Prostate gland (tissue), 2 donors: Measurements from ENCODE around the gene GNE. TPM values are rescaled to one million over a fixed set of nuclear protein-coding genes. Genes with fewer than 3 reads are reported as not detected.

Experiments used
- DNase-seq: peaks from one replicate; pipeline ENCODE4 v3.0.0-alpha.2; 2019; ENCODE audit warnings: low spot score
- H3K27ac ChIP-seq, 2 donors: fragments of 200-600 bp; sonication (generic); 2 replicates each; pipeline ENCODE4 v1.5.1; 2017 to 2019
- H3K27me3 ChIP-seq: fragments of 200-600 bp; sonication (generic); replicated peaks from 2 replicates; pipeline ENCODE4 v1.5.1; 2019; ENCODE audit not compliant: insufficient read depth
- H3K36me3 ChIP-seq, 2 donors: fragments of 200-600 bp; sonication (generic); 1 replicate in 1 of 2; 2 replicates in 1 of 2; pipeline versions ENCODE4 v1.5.1 to v1.8.1; 2017 to 2019
- H3K4me1 ChIP-seq: fragments of 200-600 bp; sonication (generic); replicated peaks from 2 replicates; pipeline ENCODE4 v1.5.1; 2019
- H3K4me3 ChIP-seq, 2 donors: fragments of 200-600 bp; sonication (generic); 2 replicates each; pipeline ENCODE4 v1.5.1; 2017 to 2019
- H3K9me3 ChIP-seq: fragments of 200-600 bp; sonication (generic); 2 replicates; pipeline ENCODE4 v1.5.1; 2017
- CTCF ChIP-seq, 4 experiments: fragments of 200-600 bp in 2 of 4; fragments of 450-650 bp in 2 of 4; sonication (generic) in 2 of 4; IDR thresholded peaks; 1 replicate in 3 of 4; 2 replicates in 1 of 4; pipeline ENCODE4 v1.5.1; 2016 to 2019; ENCODE audit warnings: antibody characterized with exemption in 4 of 4, mild to moderate bottlenecking in 2 of 4, moderate library complexity in 2 of 4
- POLR2A ChIP-seq: fragments of 450-650 bp; IDR thresholded peaks from one replicate; pipeline ENCODE4 v1.6.1; 2016; ENCODE audit warnings: antibody characterized with exemption, mild to moderate bottlenecking
- POLR2AphosphoS5 ChIP-seq: sonication (generic); formaldehyde crosslinking; IDR thresholded peaks from one replicate; pipeline ENCODE4 v1.6.1; 2017; ENCODE audit warnings: antibody characterized with exemption
- WGBS: methylation state at CpG from one replicate; pipeline ENCODE4 v1.1.5; 2018; 5-methylcytosine and 5-hydroxymethylcytosine counted together
- intact Hi-C: fragments of 100-400 bp; cut with DNase I; formaldehyde crosslinking; loops from one replicate; pipeline ENCODE4 v1.14.2; 2022
- total RNA-seq, 2 donors: library from RNA; depleted of rRNA; stranded (reverse); fragments of >200 nt; gene quantifications; one replicate each; pipeline ENCODE4 v1.1.0, GENCODE V29; 2016

The GNE gene
- total RNA-seq, 2 donors from 2014 or later = 34.5 to 54.0 TPM

- H3K27me3 ChIP-seq = no peaks in the 10 kb centered on the region
- intact Hi-C loops = no loop called here
- 91% methylated on average over 12 of the region's 12 CpGs for WGBS
- no peak overlapping the region for H3K4me3 ChIP-seq
- TF ChIP-seq POLR2A = no peak
- no peak for TF ChIP-seq POLR2AphosphoS5
- TF ChIP-seq CTCF (IDR thresholded peaks at IDR 0.05) = no peak
- H3K4me1 ChIP-seq = no peaks in the 10 kb centered on the region
- no peaks in the 10 kb centered on the region for H3K36me3 ChIP-seq
- H3K9me3 ChIP-seq = no peaks in the 10 kb centered on the region
- DNase-seq = no peak
- no peak overlapping the region for H3K27ac ChIP-seq
Measured at GRCh38 chr9:36292641-36293040, 34.4 kb upstream of the GNE start.

- Histone ChIP-seq H3K27me3 (no peaks in the 10 kb centered on the region), H3K9me3 (no peaks in the 10 kb centered on the region), H3K4me1 (no peaks in the 10 kb centered on the region), H3K27ac (no peak overlapping the region), H3K36me3 (no peaks in the 10 kb centered on the region), H3K4me3 (no peak overlapping the region)
- intact Hi-C loops = no loop called here
- WGBS = 96% methylated on average over 3 of the region's 3 CpGs
- TF ChIP-seq CTCF (IDR thresholded peaks at IDR 0.05) = no peak
- no peak for TF ChIP-seq POLR2A
- TF ChIP-seq POLR2AphosphoS5 = no peak
- no peak for DNase-seq
Measured at GRCh38 chr9:36290996-36291395, 32.7 kb upstream of the GNE start.

GRCh38 chr9:36289836-36290435 is 31.7 kb upstream of the GNE start:
- no peaks in the 10 kb centered on the region for H3K4me1 ChIP-seq
- no peak for DNase-seq

GRCh38 chr9:36288070-36288469 is 29.8 kb upstream of the GNE start:
- Histone ChIP-seq H3K27me3 (no peaks in the 10 kb centered on the region), H3K9me3 (no peaks in the 10 kb centered on the region), H3K4me1 (no peaks in the 10 kb centered on the region), H3K4me3 (no peak overlapping the region), H3K36me3 (no peaks in the 10 kb centered on the region), H3K27ac (no peak overlapping the region)
- intact Hi-C loops = no loop called here
- 88% methylated on average over 3 of the region's 3 CpGs for WGBS
- no peak for DNase-seq
- TF ChIP-seq POLR2A (no peak), CTCF (IDR thresholded peaks at IDR 0.05) (no peak), POLR2AphosphoS5 (no peak)

More at GRCh38 chr9:36289836-36290435, 31.7 kb upstream of the GNE start:
- intact Hi-C loops = no loop called here
- H3K27me3 ChIP-seq = no peaks in the 10 kb centered on the region
- no peak overlapping the region for H3K4me3 ChIP-seq
- WGBS = 96% methylated on average over 3 of the region's 3 CpGs
- no peaks in the 10 kb centered on the region for H3K36me3 ChIP-seq
- no peaks in the 10 kb centered on the region for H3K9me3 ChIP-seq
- no peak overlapping the region for H3K27ac ChIP-seq
- TF ChIP-seq POLR2AphosphoS5 (no peak), CTCF (IDR thresholded peaks at IDR 0.05) (no peak), POLR2A (no peak)

GRCh38 chr9:36286388-36286787 is 28.1 kb upstream of the GNE start:
- 77% methylated on average over 6 of the region's 6 CpGs for whole genome bisulfite sequencing
- Histone ChIP-seq H3K4me1 (no peaks in the 10 kb centered on the region), H3K4me3 (no peak overlapping the region), H3K27me3 (no peaks in the 10 kb centered on the region), H3K9me3 (no peaks in the 10 kb centered on the region), H3K27ac (no peak overlapping the region), H3K36me3 (no peaks in the 10 kb centered on the region)
- no peak for DNase-seq
- no peak for TF ChIP-seq POLR2AphosphoS5
- no peak for TF ChIP-seq POLR2A
- no peak for TF ChIP-seq CTCF (IDR thresholded peaks at IDR 0.05)
- intact Hi-C loops = no loop called here
